Measurements from ENCODE around the gene FANCF.

DNA sequence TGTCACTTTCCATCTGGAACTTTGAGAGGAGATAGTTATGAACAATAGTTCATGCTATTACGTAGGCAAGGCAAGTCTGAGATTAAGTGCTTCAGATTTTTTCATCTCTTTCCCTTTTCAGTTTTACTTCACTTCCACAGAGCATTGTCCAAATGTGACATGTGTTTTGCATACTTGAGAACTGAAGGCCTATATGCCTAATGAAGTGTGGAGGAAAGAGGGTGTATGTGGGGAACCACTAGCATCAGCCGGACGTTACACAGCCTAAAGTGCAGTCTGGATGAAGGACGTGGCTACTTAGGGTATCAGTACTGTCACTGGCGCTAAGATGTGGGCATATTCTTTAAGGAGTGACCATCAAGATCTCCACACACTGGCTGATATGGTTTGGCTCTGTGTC, 26.2 kb downstream of the FANCF start:
- TF ChIP-seq, protein P1, sequence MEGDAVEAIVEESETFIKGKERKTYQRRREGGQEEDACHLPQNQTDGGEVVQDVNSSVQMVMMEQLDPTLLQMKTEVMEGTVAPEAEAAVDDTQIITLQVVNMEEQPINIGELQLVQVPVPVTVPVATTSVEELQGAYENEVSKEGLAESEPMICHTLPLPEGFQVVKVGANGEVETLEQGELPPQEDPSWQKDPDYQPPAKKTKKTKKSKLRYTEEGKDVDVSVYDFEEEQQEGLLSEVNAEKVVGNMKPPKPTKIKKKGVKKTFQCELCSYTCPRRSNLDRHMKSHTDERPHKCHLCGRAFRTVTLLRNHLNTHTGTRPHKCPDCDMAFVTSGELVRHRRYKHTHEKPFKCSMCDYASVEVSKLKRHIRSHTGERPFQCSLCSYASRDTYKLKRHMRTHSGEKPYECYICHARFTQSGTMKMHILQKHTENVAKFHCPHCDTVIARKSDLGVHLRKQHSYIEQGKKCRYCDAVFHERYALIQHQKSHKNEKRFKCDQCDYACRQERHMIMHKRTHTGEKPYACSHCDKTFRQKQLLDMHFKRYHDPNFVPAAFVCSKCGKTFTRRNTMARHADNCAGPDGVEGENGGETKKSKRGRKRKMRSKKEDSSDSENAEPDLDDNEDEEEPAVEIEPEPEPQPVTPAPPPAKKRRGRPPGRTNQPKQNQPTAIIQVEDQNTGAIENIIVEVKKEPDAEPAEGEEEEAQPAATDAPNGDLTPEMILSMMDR (IDR thresholded peaks at IDR 0.05; ENCODE audit: poor library complexity), result no peak
- TF ChIP-seq EZH2 (IDR thresholded peaks at IDR 0.05; ENCODE audit: borderline replicate concordance), result no peak
- no peak for TF ChIP-seq EZH2phosphoT487 (IDR thresholded peaks at IDR 0.05; ENCODE audit: low read depth, severe bottlenecking, unreplicated experiment)

Data from hepatocyte (in vitro differentiated cells).